HepG2 (cell line): ENCODE data around the gene FBXL22. TPM values are rescaled to one million over a fixed set of nuclear protein-coding genes. Genes with fewer than 3 reads are reported as not detected.
A peak's percentile ranks its signal among the peaks of the same experiment; 100 is the strongest.

Experiments used
- FOXA1 ChIP-seq, 2 experiments: fragments of 450-650 bp in 1 of 2; sonication (generic) in 1 of 2; formaldehyde crosslinking in 1 of 2; IDR thresholded peaks; 2 replicates each; pipeline versions ENCODE4 v1.4.0 to v1.6.1; 2016 to 2020; ENCODE audit warnings: missing genetic modification reagents in 1 of 2
- GTF3A ChIP-seq: sonication (generic); formaldehyde crosslinking; conservative IDR thresholded peaks from 2 replicates; pipeline ENCODE4 v1.4.0; 2020; ENCODE audit warnings: mild to moderate bottlenecking, missing genetic modification reagents
- NFATC3 ChIP-seq: sonication (generic); formaldehyde crosslinking; IDR thresholded peaks from 2 replicates; pipeline ENCODE4 v1.5.1; 2020; ENCODE audit warnings: mild to moderate bottlenecking, missing genetic modification reagents
- NKX3-1 ChIP-seq: sonication (generic); formaldehyde crosslinking; IDR thresholded peaks from 2 replicates; pipeline ENCODE4 v1.5.0; 2020; ENCODE audit warnings: missing genetic modification reagents
- PBX2 ChIP-seq: IDR thresholded peaks from 2 replicates; pipeline ENCODE4 v1.6.1; 2016; ENCODE audit warnings: control low read depth
- PBX3 ChIP-seq: sonication (generic); formaldehyde crosslinking; IDR thresholded peaks from 2 replicates; pipeline ENCODE4 v1.8.1; 2023; ENCODE audit warnings: missing genetic modification reagents, inconsistent platforms, borderline replicate concordance
- POLR2AphosphoS5 ChIP-seq: IDR thresholded peaks from 2 replicates; pipeline ENCODE4 v1.6.1; 2012; ENCODE audit warnings: low read depth, low read length
- RFX3 ChIP-seq: IDR thresholded peaks from 2 replicates; pipeline ENCODE4 v1.6.1; 2016; ENCODE audit warnings: missing biosample characterization, missing genetic modification reagents
- RFXAP ChIP-seq: sonication (generic); formaldehyde crosslinking; IDR thresholded peaks from 2 replicates; pipeline ENCODE4 v1.4.0; 2020; ENCODE audit warnings: missing genetic modification reagents, borderline replicate concordance
- SIX1 ChIP-seq: sonication (generic); formaldehyde crosslinking; IDR thresholded peaks from 2 replicates; pipeline ENCODE4 v1.4.0; 2020; ENCODE audit warnings: missing genetic modification reagents, borderline replicate concordance
- ZBTB2 ChIP-seq: sonication (generic); formaldehyde crosslinking; IDR thresholded peaks from 2 replicates; pipeline ENCODE4 v1.8.0; 2022; ENCODE audit warnings: low read depth, missing genetic modification reagents
- ZFP36 ChIP-seq: fragments of 150-350 bp; IDR thresholded peaks from 2 replicates; pipeline ENCODE4 v1.6.1; 2018; ENCODE audit warnings: borderline replicate concordance, low read length, low read depth; ENCODE audit not compliant: partially characterized antibody
- ZMAT3 ChIP-seq: sonication (generic); formaldehyde crosslinking; conservative IDR thresholded peaks from 2 replicates; pipeline ENCODE4 v1.7.0; 2021; ENCODE audit warnings: missing genetic modification reagents
- ZNF180 ChIP-seq: sonication (generic); formaldehyde crosslinking; IDR thresholded peaks from 2 replicates; pipeline ENCODE4 v1.4.0; 2020; ENCODE audit warnings: low read depth, missing genetic modification reagents, borderline replicate concordance
- ZNF207 ChIP-seq: fragments of 450-650 bp; IDR thresholded peaks from 2 replicates; pipeline ENCODE4 v1.6.1; 2016; ENCODE audit warnings: antibody characterized with exemption, borderline replicate concordance
- ZNF24 ChIP-seq: fragments of 450-650 bp; IDR thresholded peaks from 2 replicates; pipeline ENCODE4 v1.6.1; 2017; ENCODE audit warnings: antibody characterized with exemption, mild to moderate bottlenecking
- ZNF263 ChIP-seq: sonication (generic); formaldehyde crosslinking; IDR thresholded peaks from 2 replicates; pipeline ENCODE4 v1.4.0; 2020; ENCODE audit warnings: missing genetic modification reagents
- ZNF44 ChIP-seq: sonication (generic); formaldehyde crosslinking; IDR thresholded peaks from 2 replicates; pipeline ENCODE4 v1.5.1; 2020; ENCODE audit warnings: mild to moderate bottlenecking, missing genetic modification reagents
- ZNF724P ChIP-seq: sonication (generic); formaldehyde crosslinking; IDR thresholded peaks from 2 replicates; pipeline ENCODE4 v1.8.0; 2022; ENCODE audit warnings: missing genetic modification reagents, borderline replicate concordance
- ZNF850 ChIP-seq: sonication (generic); formaldehyde crosslinking; conservative IDR thresholded peaks from 2 replicates; pipeline ENCODE4 v1.9.0; 2021; ENCODE audit warnings: mild to moderate bottlenecking, missing genetic modification reagents
- polyA plus RNA-seq, 8 experiments: library from polyadenylated mRNA; depleted of rRNA in 3 of 8; stranded (reverse) in 7 of 8; unstranded in 1 of 8; fragments of >200 nt; fragmentation: Illumina TruSeq in 4 of 8; extraction: Trizol in 4 of 8; gene quantifications; 2 replicates each; pipeline versions ENCODE4 v1.2.1 to v1.2.3, GENCODE V29; 2011 to 2016; ENCODE audit warnings: low read depth in 4 of 8, missing spikeins in 1 of 8, mixed read lengths in 1 of 8; ENCODE audit not compliant: insufficient read depth in 1 of 8
- total RNA-seq, 5 experiments: library from RNA; depleted of rRNA; stranded (reverse); fragments of >200 nt; fragmentation: Illumina TruSeq; extraction: Trizol; gene quantifications; 2 replicates each; pipeline ENCODE4 v1.2.3, GENCODE V29; 2016; ENCODE audit warnings: low read depth in 1 of 5
- TF ChIP-seq, protein P1 (sequence below): sonication (generic); formaldehyde crosslinking; IDR thresholded peaks from 2 replicates; pipeline ENCODE4 v1.5.0; 2020; ENCODE audit warnings: missing genetic modification reagents
- TF ChIP-seq, protein P2 (sequence below): fragments of 450-650 bp; IDR thresholded peaks from 2 replicates; pipeline ENCODE4 v1.6.1; 2017
- TF ChIP-seq, protein P3 (sequence below): sonication (generic); formaldehyde crosslinking; IDR thresholded peaks from 2 replicates; pipeline ENCODE4 v1.4.0; 2020; ENCODE audit warnings: low read depth, mild to moderate bottlenecking, missing genetic modification reagents

The FBXL22 gene
- total and polyA plus RNA-seq, 2 of the 13 experiments (the other 11 are each of a cell fraction or from before 2014, with no cell fraction given) = 0.15 to 0.33 TPM

GRCh38 chr15:63610209-63610841 lies 13.1 kb downstream of the FBXL22 start (continued):
- TF ChIP-seq FOXA1 (IDR thresholded peaks at IDR 0.05) (no peak), FOXA1 (CRISPR knock-in tag; IDR thresholded peaks at IDR 0.05) (0 out of 2 replicates have a peak, but pooled peaks have one; percentile 12), ZFP36 (no peak), RFXAP (CRISPR knock-in tag) (no peak), ZNF263 (CRISPR knock-in tag) (0 out of 2 replicates have a peak, but pooled peaks have one; percentile 21), ZMAT3 (CRISPR knock-in tag) (no peak), ZNF24 (no peak), RFX3 (CRISPR knock-in tag) (no peak), POLR2AphosphoS5 (no peak), PBX2 (CRISPR knock-in tag) (no peak), SIX1 (CRISPR knock-in tag) (no peak), ZNF207 (no peak), GTF3A (CRISPR knock-in tag) (no peak), ZNF180 (CRISPR knock-in tag) (no peak), ZNF44 (CRISPR knock-in tag) (no peak), NKX3-1 (CRISPR knock-in tag) (no peak), ZNF724P (CRISPR knock-in tag) (no peak), NFATC3 (CRISPR knock-in tag) (no peak), ZBTB2 (CRISPR knock-in tag) (no peak), ZNF850 (CRISPR knock-in tag) (no peak), PBX3 (CRISPR knock-in tag) (no peak)
- TF ChIP-seq, protein P1, sequence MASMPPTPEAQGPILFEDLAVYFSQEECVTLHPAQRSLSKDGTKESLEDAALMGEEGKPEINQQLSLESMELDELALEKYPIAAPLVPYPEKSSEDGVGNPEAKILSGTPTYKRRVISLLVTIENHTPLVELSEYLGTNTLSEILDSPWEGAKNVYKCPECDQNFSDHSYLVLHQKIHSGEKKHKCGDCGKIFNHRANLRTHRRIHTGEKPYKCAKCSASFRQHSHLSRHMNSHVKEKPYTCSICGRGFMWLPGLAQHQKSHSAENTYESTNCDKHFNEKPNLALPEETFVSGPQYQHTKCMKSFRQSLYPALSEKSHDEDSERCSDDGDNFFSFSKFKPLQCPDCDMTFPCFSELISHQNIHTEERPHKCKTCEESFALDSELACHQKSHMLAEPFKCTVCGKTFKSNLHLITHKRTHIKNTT (CRISPR knock-in tag) = no peak
- TF ChIP-seq, protein P2, sequence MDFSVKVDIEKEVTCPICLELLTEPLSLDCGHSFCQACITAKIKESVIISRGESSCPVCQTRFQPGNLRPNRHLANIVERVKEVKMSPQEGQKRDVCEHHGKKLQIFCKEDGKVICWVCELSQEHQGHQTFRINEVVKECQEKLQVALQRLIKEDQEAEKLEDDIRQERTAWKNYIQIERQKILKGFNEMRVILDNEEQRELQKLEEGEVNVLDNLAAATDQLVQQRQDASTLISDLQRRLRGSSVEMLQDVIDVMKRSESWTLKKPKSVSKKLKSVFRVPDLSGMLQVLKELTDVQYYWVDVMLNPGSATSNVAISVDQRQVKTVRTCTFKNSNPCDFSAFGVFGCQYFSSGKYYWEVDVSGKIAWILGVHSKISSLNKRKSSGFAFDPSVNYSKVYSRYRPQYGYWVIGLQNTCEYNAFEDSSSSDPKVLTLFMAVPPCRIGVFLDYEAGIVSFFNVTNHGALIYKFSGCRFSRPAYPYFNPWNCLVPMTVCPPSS = no peak
- TF ChIP-seq, protein P3, sequence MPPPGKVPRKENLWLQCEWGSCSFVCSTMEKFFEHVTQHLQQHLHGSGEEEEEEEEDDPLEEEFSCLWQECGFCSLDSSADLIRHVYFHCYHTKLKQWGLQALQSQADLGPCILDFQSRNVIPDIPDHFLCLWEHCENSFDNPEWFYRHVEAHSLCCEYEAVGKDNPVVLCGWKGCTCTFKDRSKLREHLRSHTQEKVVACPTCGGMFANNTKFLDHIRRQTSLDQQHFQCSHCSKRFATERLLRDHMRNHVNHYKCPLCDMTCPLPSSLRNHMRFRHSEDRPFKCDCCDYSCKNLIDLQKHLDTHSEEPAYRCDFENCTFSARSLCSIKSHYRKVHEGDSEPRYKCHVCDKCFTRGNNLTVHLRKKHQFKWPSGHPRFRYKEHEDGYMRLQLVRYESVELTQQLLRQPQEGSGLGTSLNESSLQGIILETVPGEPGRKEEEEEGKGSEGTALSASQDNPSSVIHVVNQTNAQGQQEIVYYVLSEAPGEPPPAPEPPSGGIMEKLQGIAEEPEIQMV (CRISPR knock-in tag) = 0 out of 2 replicates have a peak, but pooled peaks have one; percentile 49
